ENCODE data around the gene SLC22A2. TPM values are rescaled to one million over a fixed set of nuclear protein-coding genes. Genes with fewer than 3 reads are reported as not detected.

The SLC22A2 gene
- polyA plus RNA-seq, 5 donors: 0.09 TPM; not detected in 4

- DNase-seq: no peak
Measured at GRCh38 chr6:160274871-160275510, 16.4 kb upstream of the SLC22A2 start.

GRCh38 chr6:160273750-160274149 is 15.1 kb upstream of the SLC22A2 start:
- no peak for DNase-seq

GRCh38 chr6:160273196-160273595 is 14.6 kb upstream of the SLC22A2 start:
- DNase-seq: no peak

GRCh38 chr6:160272707-160273106 is 14.1 kb upstream of the SLC22A2 start:
- no peak for DNase-seq

GRCh38 chr6:160270347-160270746 is 11.7 kb upstream of the SLC22A2 start:
- DNase-seq: no peak

- DNase-seq: no peak
Measured at GRCh38 chr6:160269771-160270170, 11.2 kb upstream of the SLC22A2 start.

- no peak for DNase-seq
Measured at GRCh38 chr6:160269023-160269521, 10.5 kb upstream of the SLC22A2 start.

GRCh38 chr6:160267102-160267501 is 8.5 kb upstream of the SLC22A2 start:
- DNase-seq: no peak

GRCh38 chr6:160265869-160266476 is 7.4 kb upstream of the SLC22A2 start:
- no peak for DNase-seq

GRCh38 chr6:160264061-160264612 is 5.5 kb upstream of the SLC22A2 start:
- no peak for DNase-seq

- DNase-seq: no peak
Measured at GRCh38 chr6:160263196-160263939, 4.7 kb upstream of the SLC22A2 start.

- DNase-seq: no peak
Measured at GRCh38 chr6:160261991-160262680, 3.5 kb upstream of the SLC22A2 start.

GRCh38 chr6:160260803-160261450 is 2.3 kb upstream of the SLC22A2 start:
- DNase-seq: no peak

- DNase-seq: no peak
Measured at GRCh38 chr6:160260367-160260766, 1.7 kb upstream of the SLC22A2 start.

- DNase-seq: no peak
Measured at GRCh38 chr6:160259598-160259997, 977 bp upstream of the SLC22A2 start.

- no peak for DNase-seq
Measured at GRCh38 chr6:160259143-160259425, 463 bp upstream of the SLC22A2 start.

- no peak for DNase-seq
Measured at GRCh38 chr6:160256445-160256844, 2.2 kb downstream of the SLC22A2 start.

- DNase-seq: no peak
Measured at GRCh38 chr6:160254467-160255312, 3.9 kb downstream of the SLC22A2 start.

- no peak for DNase-seq
Measured at GRCh38 chr6:160253714-160254113, 4.9 kb downstream of the SLC22A2 start.

- DNase-seq: no peak
Measured at GRCh38 chr6:160253292-160253691, 5.3 kb downstream of the SLC22A2 start.
